Measurements from ENCODE around the gene HIRA. TPM values are rescaled to one million over a fixed set of nuclear protein-coding genes. Genes with fewer than 3 reads are reported as not detected.

The HIRA gene
- total RNA-seq, 1 experiment from 2014 or later: 50.6 TPM

DNA sequence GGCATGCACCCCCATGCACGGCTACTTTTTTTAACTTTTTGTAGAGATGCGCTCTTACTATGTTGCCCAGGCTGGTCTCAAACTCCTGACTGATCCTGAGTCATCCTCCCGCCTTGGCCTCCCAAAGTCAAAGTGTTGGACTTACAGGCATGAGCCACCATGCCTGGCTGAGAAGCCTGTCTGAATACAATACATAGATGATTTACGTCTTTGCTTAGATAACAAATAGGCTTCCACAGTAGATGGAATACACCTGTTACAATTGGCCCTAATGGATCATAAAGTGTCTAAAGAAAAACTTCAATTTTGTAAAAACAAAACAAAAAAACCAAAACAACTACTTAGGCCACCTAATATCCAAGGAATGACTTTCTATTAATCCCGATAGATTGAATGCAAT is 127.0 kb downstream of the HIRA start:
- POLR2A ChIA-PET (ENCODE audit: low non-redundant PET): no interaction called here
- TF ChIP-seq, protein P1, sequence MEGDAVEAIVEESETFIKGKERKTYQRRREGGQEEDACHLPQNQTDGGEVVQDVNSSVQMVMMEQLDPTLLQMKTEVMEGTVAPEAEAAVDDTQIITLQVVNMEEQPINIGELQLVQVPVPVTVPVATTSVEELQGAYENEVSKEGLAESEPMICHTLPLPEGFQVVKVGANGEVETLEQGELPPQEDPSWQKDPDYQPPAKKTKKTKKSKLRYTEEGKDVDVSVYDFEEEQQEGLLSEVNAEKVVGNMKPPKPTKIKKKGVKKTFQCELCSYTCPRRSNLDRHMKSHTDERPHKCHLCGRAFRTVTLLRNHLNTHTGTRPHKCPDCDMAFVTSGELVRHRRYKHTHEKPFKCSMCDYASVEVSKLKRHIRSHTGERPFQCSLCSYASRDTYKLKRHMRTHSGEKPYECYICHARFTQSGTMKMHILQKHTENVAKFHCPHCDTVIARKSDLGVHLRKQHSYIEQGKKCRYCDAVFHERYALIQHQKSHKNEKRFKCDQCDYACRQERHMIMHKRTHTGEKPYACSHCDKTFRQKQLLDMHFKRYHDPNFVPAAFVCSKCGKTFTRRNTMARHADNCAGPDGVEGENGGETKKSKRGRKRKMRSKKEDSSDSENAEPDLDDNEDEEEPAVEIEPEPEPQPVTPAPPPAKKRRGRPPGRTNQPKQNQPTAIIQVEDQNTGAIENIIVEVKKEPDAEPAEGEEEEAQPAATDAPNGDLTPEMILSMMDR (conservative IDR thresholded peaks at IDR 0.05; ENCODE audit: low read depth, low read length): no peak
- no peak for TF ChIP-seq EZH2 (IDR thresholded peaks at IDR 0.05; ENCODE audit: borderline replicate concordance, low read depth, low read length, poor library complexity, severe bottlenecking)
- no peaks in the 10 kb centered on the region for H3K4me1 ChIP-seq (ENCODE audit: insufficient read depth, low read length, poor library complexity, severe bottlenecking)
- no peaks in the 10 kb centered on the region for H3K27me3 ChIP-seq (replicated peaks; ENCODE audit: insufficient read depth, low read depth, low read length, poor library complexity)
- H3K4me3 ChIP-seq (ENCODE audit: low read depth, low read length, poor library complexity, severe bottlenecking): no peak overlapping the region
- no peaks in the 10 kb centered on the region for H3K36me3 ChIP-seq (ENCODE audit: insufficient read depth, low read length, poor library complexity, severe bottlenecking)
- H3K27ac ChIP-seq (ENCODE audit: low read depth, low read length, poor library complexity, severe bottlenecking): no peak overlapping the region
- no peaks in the 10 kb centered on the region for H3K9me3 ChIP-seq (ENCODE audit: low read depth, low read length, poor library complexity, severe bottlenecking)
- CTCF ChIA-PET: no interaction called here
- BruUV-seq (replicated peaks): no TSS peak
- intact Hi-C loops (cut with micrococcal nuclease; ENCODE audit: unreplicated experiment): no loop called here
- DNase-seq (ENCODE audit: low spot score): no peak

GRCh38 chr22:19303785-19304184 is 127.7 kb downstream of the HIRA start:
- H3K36me3 ChIP-seq (ENCODE audit: insufficient read depth, low read length, poor library complexity, severe bottlenecking): no peaks in the 10 kb centered on the region
- H3K27me3 ChIP-seq (replicated peaks; ENCODE audit: insufficient read depth, low read depth, low read length, poor library complexity): no peaks in the 10 kb centered on the region
- no peak overlapping the region for H3K27ac ChIP-seq (ENCODE audit: low read depth, low read length, poor library complexity, severe bottlenecking)
- H3K4me3 ChIP-seq (ENCODE audit: low read depth, low read length, poor library complexity, severe bottlenecking): no peak overlapping the region
- intact Hi-C loops (cut with micrococcal nuclease; ENCODE audit: unreplicated experiment): no loop called here
- no peak for TF ChIP-seq EZH2 (IDR thresholded peaks at IDR 0.05; ENCODE audit: borderline replicate concordance, low read depth, low read length, poor library complexity, severe bottlenecking)
- TF ChIP-seq, protein P1 (conservative IDR thresholded peaks at IDR 0.05; ENCODE audit: low read depth, low read length): no peak
- BruUV-seq (replicated peaks): no TSS peak
- CTCF ChIA-PET: interaction anchor here (0.6 kb wide), 1 partner anchor 290 kb away, joined by 3 read pairs; no protein-coding TSS in a partner anchor
- no peaks in the 10 kb centered on the region for H3K9me3 ChIP-seq (ENCODE audit: low read depth, low read length, poor library complexity, severe bottlenecking)
- no peak for DNase-seq (ENCODE audit: low spot score)
- POLR2A ChIA-PET (ENCODE audit: low non-redundant PET): no interaction called here
- no peaks in the 10 kb centered on the region for H3K4me1 ChIP-seq (ENCODE audit: insufficient read depth, low read length, poor library complexity, severe bottlenecking)

DNA sequence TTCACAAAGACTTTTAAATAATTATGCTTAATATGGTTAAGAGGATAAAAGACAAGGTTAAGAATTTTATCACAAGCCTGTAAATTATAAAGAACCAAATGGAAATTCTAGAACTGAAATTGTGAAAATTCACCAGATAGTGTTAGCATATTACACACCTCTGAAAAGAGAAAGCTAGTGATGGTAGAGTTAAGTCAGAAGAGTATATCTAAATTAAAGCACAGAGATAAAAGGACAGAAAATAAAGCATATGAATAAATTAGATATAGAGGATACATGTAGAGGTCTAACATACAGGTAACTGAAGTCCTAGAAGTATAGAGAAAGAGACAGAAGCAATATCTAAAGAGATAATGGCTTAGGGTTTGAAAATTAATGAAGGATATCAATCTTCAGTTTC is 135.8 kb downstream of the HIRA start:
- DNase-seq (ENCODE audit: low spot score): no peak
- intact Hi-C loops (cut with micrococcal nuclease; ENCODE audit: unreplicated experiment): loop anchor here (5.0 kb wide), 1 partner anchor 337 kb away; no protein-coding TSS in a partner anchor
- Histone ChIP-seq H3K27ac (ENCODE audit: low read depth, low read length, poor library complexity, severe bottlenecking) (no peak overlapping the region), H3K4me1 (ENCODE audit: insufficient read depth, low read length, poor library complexity, severe bottlenecking) (peaks cover 8% of the 10 kb centered on the region), H3K36me3 (ENCODE audit: insufficient read depth, low read length, poor library complexity, severe bottlenecking) (no peaks in the 10 kb centered on the region), H3K4me3 (ENCODE audit: low read depth, low read length, poor library complexity, severe bottlenecking) (no peak overlapping the region), H3K9me3 (ENCODE audit: low read depth, low read length, poor library complexity, severe bottlenecking) (no peaks in the 10 kb centered on the region), H3K27me3 (replicated peaks; ENCODE audit: insufficient read depth, low read depth, low read length, poor library complexity) (no peaks in the 10 kb centered on the region)
- BruUV-seq (replicated peaks): no TSS peak
- ChIA-PET POLR2A (ENCODE audit: low non-redundant PET) (no interaction called here), CTCF (no interaction called here)
- no peak for TF ChIP-seq EZH2 (IDR thresholded peaks at IDR 0.05; ENCODE audit: borderline replicate concordance, low read depth, low read length, poor library complexity, severe bottlenecking)
- TF ChIP-seq, protein P1 (conservative IDR thresholded peaks at IDR 0.05; ENCODE audit: low read depth, low read length): no peak
